ENCODE results near the gene ATP5MC2. TPM values are rescaled to one million over a fixed set of nuclear protein-coding genes. Genes with fewer than 3 reads are reported as not detected.

ATP5MC2 gene
- polyA plus RNA-seq, 2 of the 4 experiments (the other 2 are of a cell fraction) = 402 to 540 TPM

- H3K27ac ChIP-seq = no peak overlapping the region
- no peak for TF ChIP-seq FOSL2 (IDR thresholded peaks at IDR 0.05)
- TF ChIP-seq FOSL2 (CRISPR knock-in tag; IDR thresholded peaks at IDR 0.05) = no peak
- TF ChIP-seq MAZ (IDR thresholded peaks at IDR 0.05; ENCODE audit: borderline replicate concordance, low read depth, low read length) = no peak
- no peak for TF ChIP-seq MAFK (IDR thresholded peaks at IDR 0.05; ENCODE audit: partially characterized antibody)
- no peak for TF ChIP-seq CTCF (IDR thresholded peaks at IDR 0.05)
- TF ChIP-seq RAD21 (conservative IDR thresholded peaks at IDR 0.05 in 1 of 2, IDR thresholded peaks at IDR 0.05 in 1 of 2) = no peak
- TF ChIP-seq ELK1 (IDR thresholded peaks at IDR 0.05; ENCODE audit: low read depth, low read length) = no peak
- no peak for TF ChIP-seq HMGXB4 (CRISPR knock-in tag; IDR thresholded peaks at IDR 0.05; ENCODE audit: borderline replicate concordance)
- no peak for TF ChIP-seq HEYL (CRISPR knock-in tag; IDR thresholded peaks at IDR 0.05)
- DNase-seq (ENCODE audit: low read depth in 1 of 2, low spot score in 1 of 2) (no peak), FAIRE-seq (no peak), ATAC-seq (peak in 1 of 2 experiments; percentile 13; a peak in 1 of 6 replicates)
- no peak overlapping the region for H3K4me2 ChIP-seq
- ChIA-PET CTCF (interaction anchor here (0.6 to 11.3 kb wide), 6 partner anchors 12 to 125 kb away, joined by 3 to 148 read pairs (median 8); no protein-coding TSS in a partner anchor), POLR2A (interaction anchor here (0.7 to 1.8 kb wide), 3 partner anchors 12 to 127 kb away, joined by 3 to 5 read pairs (median 3); partner anchors contain the start of gene ATF7)
- H3K9me3 ChIP-seq = no peaks in the 10 kb centered on the region
- peaks cover 13% of the 10 kb centered on the region; the same call in 2 of the 3 replicates for H3K4me1 ChIP-seq
- H3K4me3 ChIP-seq = no peak overlapping the region
- WGBS (ENCODE audit: missing lambda C conversion rate) = 91% methylated on average over 7 of the region's 7 CpGs
These were observed 5.6 kb downstream of the ATP5MC2 start for GRCh38 chr12:53670308-53670707.

GRCh38 chr12:53667080-53667479 lies 8.8 kb downstream of the ATP5MC2 start:
- H3K4me3 ChIP-seq = no peak overlapping the region
- ATAC-seq = no peak
- H3K9me3 ChIP-seq = no peaks in the 10 kb centered on the region
- no peak for TF ChIP-seq CBX2 (IDR thresholded peaks at IDR 0.05; ENCODE audit: borderline replicate concordance, low read depth)
- TF ChIP-seq KDM1A (IDR thresholded peaks at IDR 0.05; ENCODE audit: low read depth) = no peak
- TF ChIP-seq E2F6 (IDR thresholded peaks at IDR 0.05; ENCODE audit: borderline replicate concordance, low read depth) = no peak
- no peak for TF ChIP-seq MYC (IDR thresholded peaks at IDR 0.05; ENCODE audit: borderline replicate concordance, low read length)
- FAIRE-seq = no peak
- ChIA-PET POLR2A (interaction anchor here (0.6 to 1.1 kb wide), 2 partner anchors 8 to 10 kb away, joined by 4 read pairs; no protein-coding TSS in a partner anchor), CTCF (interaction anchor here (1.6 to 1.8 kb wide), 3 partner anchors 9 to 79 kb away, joined by 3 to 8 read pairs (median 4); partner anchors contain the start of gene ATP5MC2)
- WGBS (ENCODE audit: missing lambda C conversion rate) = 90% methylated on average over 2 of the region's 2 CpGs
- no peak overlapping the region for H3K4me2 ChIP-seq
- 0 out of 3 replicates have a peak, but pooled peaks cover 4% of the 10 kb centered on the region for H3K4me1 ChIP-seq
- no peak for DNase-seq (ENCODE audit: low read depth in 1 of 2, low spot score in 1 of 2)
- H3K27ac ChIP-seq = no peak overlapping the region

- no peak; a peak in 1 of 6 replicates for ATAC-seq
- TF ChIP-seq NFE2L2 (conservative IDR thresholded peaks at IDR 0.05; ENCODE audit: low read length) = no peak
- no peak for TF ChIP-seq FOXS1 (CRISPR knock-in tag; IDR thresholded peaks at IDR 0.05)
- TF ChIP-seq KDM5A (IDR thresholded peaks at IDR 0.05) = no peak
- no peak for TF ChIP-seq MAFK (IDR thresholded peaks at IDR 0.05; ENCODE audit: partially characterized antibody)
- no peak for TF ChIP-seq ZNF302 (CRISPR knock-in tag; IDR thresholded peaks at IDR 0.05)
- no peak for TF ChIP-seq ELK1 (IDR thresholded peaks at IDR 0.05; ENCODE audit: low read depth, low read length)
- TF ChIP-seq POLR2AphosphoS2 (conservative IDR thresholded peaks at IDR 0.05; ENCODE audit: low read length) = no peak
- TF ChIP-seq HOXB13 (CRISPR knock-in tag; IDR thresholded peaks at IDR 0.05; ENCODE audit: low read depth) = no peak
- TF ChIP-seq FOSB (CRISPR knock-in tag; IDR thresholded peaks at IDR 0.05) = no peak
- TF ChIP-seq PHF8 (IDR thresholded peaks at IDR 0.05; ENCODE audit: borderline replicate concordance, low read depth) = no peak
- no peak for TF ChIP-seq BCL3 (IDR thresholded peaks at IDR 0.05)
- TF ChIP-seq KDM1A (IDR thresholded peaks at IDR 0.05; ENCODE audit: low read depth) = no peak
- TF ChIP-seq TP53 (CRISPR knock-in tag; IDR thresholded peaks at IDR 0.05) = no peak
These were observed 10.9 kb downstream of the ATP5MC2 start for GRCh38 chr12:53664936-53665335.

More at GRCh38 chr12:53664936-53665335, 10.9 kb downstream of the ATP5MC2 start:
- no peak for FAIRE-seq
- POLR2A ChIA-PET = interaction anchor here (3.1 kb wide), 1 partner anchor 11 kb away, joined by 13 read pairs; the partner anchor contains the start of gene ATP5MC2
- Histone ChIP-seq H3K4me3 (no peak overlapping the region), H3K4me1 (peaks cover 8% of the 10 kb centered on the region), H3K4me2 (no peak overlapping the region), H3K9me3 (no peaks in the 10 kb centered on the region), H3K27ac (no peak overlapping the region)
- CTCF ChIA-PET = interaction anchor here (1.9 kb wide), 1 partner anchor 11 kb away, joined by 9 read pairs; the partner anchor contains the start of gene ATP5MC2
- 89% methylated on average over 7 of the region's 7 CpGs for WGBS (ENCODE audit: missing lambda C conversion rate)
- DNase-seq (ENCODE audit: low read depth in 1 of 2, low spot score in 1 of 2) = no peak

All from A549 (cell line).